Nucleus accumbens (tissue), 56 donors: Measurements from ENCODE around the gene GRID2.
"Not testable (repeated sequence)": the region's sequence is repeated elsewhere in the genome, so short reads cannot be mapped to it uniquely, and the experiment has no call there.

Source experiments
- DNase-seq, 56 donors: peaks; one replicate each; lab custom pipeline; 2025; lab: John Stamatoyannopoulos, UW

Gene GRID2

GRCh38 chr4:93359586-93359985, 1055.8 kb downstream of the GRID2 start:
- no peak for DNase-seq

- not testable (repeated sequence) for DNase-seq
These were observed 1062.5 kb downstream of the GRID2 start for GRCh38 chr4:93366169-93366755.

DNA sequence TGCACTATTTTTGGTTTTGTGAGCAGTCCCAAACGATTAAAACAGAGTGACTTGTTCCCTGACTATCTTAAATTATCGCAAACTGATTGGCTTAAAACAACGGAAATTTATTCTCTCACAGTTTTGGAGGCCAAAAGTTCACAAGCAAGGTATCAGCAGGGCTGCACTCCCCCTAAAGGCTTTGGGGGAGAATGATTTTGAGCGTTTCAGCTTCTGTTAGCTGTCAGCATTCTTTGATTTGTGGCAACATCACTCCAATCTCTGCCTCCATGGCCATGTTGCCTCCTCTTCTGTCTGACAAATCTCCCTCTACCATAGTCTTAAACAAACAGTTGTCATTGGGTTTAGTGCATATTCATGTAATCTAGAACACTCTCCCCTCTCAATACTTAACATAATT, 1065.2 kb downstream of the GRID2 start:
- no peak for DNase-seq

GRCh38 chr4:93370256-93370655, 1066.5 kb downstream of the GRID2 start:
- DNase-seq = no peak

DNA sequence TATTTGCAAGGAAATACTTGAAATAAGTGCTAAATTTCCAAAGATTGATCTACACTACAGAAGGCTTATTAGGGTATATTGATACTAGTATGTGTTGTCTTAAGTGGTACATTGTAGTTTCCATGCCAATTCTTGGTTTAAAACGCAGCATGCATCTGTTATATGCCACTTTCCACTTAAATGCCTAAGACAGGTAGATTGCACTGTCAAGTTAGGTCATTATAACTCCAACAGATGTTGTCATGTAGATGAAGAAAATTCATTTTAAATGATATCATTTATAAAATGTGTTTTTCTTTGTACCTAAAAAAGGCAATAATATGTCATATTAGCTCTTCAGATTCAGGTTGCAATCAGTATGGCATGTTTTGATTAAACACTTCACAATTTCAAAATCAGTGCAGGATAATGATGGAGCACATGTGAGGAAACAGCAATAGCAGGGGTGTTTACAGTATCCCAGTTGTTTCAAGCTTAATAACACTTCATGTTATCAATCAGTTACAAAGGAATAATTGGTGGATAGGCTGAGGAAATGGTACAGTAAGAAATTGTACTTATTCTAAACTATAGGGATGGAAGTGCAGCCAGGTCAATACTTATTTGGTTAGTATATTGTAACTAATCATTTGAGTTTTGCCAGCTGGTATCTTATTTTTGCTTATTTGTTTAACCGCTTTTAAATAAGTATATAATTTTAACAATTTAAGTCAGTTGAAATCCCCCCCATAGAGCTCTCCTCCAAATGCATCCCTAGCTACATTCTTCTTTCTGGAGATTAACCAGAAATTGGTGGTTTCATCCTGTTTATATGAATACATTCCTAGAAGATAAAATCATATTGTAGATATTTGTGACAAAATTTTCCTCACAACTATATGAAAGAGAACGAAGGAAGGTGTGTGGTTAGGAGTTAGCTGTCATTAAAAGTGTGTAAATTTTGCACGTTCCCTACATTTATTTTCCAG, 1070.4 kb downstream of the GRID2 start:
- DNase-seq = no peak

DNA sequence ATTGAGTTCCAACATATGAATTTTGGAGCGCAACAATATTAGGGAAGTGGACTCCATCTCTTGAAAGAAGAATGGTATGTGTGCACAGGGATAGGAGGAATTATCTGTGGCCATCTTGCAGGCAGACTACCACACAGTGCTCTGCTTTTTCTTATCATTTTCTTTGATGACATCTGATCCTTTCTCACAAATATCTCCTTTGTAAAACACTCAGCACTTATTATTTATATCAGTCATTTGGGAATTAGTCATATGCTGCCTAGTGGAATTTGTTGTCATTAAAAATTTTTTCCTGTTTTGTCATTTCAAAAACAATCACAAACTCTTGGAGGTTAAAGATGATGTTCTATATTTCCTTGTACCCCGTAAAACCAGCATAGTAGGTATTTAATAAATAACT, 1080.5 kb downstream of the GRID2 start:
- no peak for DNase-seq

DNA sequence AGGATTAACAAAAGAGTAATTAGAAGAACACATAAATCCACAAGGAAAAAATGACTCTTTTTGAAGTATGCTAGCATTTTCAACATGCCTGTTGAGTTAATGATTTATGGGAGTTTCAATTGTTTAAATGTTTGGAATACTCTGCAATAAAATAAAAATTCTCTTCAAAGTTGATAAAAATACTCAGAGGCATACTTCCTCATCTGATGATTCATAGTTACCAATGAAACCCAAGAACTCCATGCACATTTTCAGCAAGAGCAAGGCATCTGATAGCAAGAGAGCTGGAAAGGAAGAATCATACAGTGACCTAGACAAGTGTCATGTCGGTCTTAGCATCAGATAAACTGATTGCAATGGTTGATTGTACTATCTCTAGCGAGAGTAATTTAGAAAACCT, 1081.1 kb downstream of the GRID2 start:
- no peak for DNase-seq

DNA sequence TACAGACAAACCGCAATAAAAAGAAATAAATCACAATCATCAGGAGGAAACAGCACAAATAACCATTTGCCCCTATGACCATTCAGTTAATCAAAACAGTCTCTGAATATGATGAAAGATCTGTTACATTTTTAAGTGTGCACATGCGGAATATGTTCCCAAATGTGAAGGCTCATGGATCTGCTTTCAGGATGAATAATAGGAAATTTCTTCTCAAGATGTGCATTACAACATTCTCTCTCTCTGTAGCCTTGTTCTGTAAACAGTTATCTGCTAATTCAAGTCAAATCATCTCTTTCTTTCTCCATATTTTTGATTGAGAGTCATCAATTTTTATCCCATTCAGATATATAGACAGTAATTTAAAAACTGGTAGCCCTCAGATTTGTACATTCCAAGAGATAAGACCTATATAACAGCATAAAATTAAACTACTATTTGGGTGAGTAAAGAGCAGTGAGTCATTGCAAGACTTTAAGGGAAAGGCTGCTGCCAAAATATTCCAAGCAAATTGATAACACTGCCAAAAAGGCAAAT, 1090.8 kb downstream of the GRID2 start:
- no peak for DNase-seq

- DNase-seq = no peak
These were observed 1092.5 kb downstream of the GRID2 start for GRCh38 chr4:93396272-93396671.

- DNase-seq = no peak
These were observed 1099.8 kb downstream of the GRID2 start for GRCh38 chr4:93403571-93403970.

DNA sequence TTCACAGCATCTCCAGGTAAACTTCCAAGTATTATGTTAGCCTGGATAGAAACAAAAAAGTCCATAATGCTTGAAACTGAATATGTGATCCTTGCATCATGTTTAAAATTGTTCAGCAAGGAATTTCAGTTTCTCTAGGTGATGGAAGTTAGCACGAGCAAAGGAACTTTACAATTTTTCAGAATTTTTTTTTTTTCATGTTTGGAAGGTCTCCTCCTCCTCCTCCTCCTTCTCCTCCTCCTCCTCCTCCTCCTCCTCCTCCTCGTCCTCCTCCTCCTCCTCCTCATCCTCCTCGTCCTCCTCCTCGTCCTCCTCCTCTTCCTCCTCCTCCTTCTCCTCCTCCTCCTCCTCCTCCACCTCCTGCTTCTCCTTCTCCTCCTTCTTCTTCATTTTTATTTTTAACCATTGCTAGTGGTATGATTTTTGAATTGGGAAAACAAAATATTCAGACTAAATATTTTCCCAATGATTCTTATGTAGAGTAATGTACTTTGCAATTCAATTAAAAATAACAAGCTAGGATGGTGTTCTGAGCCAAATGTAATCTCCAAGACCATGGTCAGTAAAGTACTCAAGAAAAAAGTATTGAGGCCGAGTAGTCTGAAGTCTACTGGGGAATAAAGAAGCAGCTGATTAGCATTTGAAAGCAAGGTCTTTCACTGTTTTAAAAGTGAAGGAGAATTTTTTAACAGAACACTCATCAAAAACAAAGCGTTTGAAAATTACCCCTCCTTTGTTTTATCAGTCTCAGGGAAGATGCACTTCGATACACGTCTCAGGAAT, 1103.9 kb downstream of the GRID2 start:
- no peak for DNase-seq

DNA sequence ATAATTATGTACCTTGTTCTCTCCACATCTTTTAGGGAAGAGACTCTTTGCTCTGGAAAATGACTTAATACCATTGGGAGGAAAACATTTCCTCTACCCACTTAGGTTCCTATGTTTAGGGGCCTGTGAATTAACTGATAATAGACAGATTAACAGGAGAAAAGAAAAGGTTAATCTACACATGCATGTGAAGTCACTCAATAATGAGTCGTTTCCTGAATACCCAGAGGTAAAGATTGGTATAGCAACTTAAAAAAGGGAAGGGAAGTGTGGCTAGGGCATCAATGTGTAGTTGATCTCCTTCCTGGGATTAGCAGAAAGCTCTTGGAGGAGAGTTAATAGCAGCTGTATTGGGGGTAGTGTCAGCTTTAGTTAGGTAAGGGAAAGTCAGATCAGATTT, 1105.3 kb downstream of the GRID2 start:
- no peak for DNase-seq

DNA sequence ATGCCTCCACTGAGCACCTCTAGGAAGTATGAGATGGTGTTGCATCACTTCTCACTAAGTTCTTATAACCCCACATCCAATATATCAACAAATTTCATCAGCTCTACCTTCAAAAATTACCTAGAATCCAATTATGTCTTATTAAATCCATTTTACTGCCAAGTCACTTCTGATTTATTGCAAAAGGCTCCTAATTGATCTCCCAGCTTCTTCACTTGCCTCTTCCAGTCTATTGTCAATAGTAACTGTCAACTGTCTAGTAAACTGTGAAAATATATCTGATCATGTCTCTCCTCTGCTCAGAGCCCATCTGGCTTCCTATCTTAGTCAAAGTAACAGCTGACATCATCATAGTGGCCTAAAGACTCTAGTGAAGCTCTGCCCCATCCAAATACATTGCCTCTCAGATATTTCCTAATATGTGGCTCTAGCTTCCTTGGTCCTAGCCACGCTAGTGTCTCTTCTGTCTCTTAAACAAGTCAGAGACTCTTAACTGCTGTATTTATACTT, 1110.3 kb downstream of the GRID2 start:
- DNase-seq = no peak

- DNase-seq = no peak
These were observed 1112.8 kb downstream of the GRID2 start for GRCh38 chr4:93416344-93417128.

DNA sequence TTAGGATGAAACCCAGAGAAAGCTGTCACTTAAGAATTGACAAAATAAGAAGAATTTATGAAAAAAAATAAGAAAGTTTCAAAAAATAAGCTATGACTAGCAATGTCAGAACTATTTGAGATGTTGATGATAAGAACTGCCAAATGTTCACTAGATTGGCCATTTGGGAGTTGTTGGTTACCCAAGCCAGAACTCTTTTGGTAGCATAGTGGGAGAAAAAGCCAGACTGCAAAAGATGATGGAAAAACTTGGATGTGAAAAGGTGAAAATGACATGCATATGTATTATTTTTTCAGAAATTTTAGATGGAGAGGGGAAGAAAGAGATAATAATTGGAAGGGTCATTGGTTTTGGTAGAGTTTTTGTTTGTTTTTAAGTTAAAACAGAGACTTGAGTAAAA, 1127.6 kb downstream of the GRID2 start:
- DNase-seq = no peak

GRCh38 chr4:93433840-93434239, 1130.1 kb downstream of the GRID2 start:
- DNase-seq = no peak

- DNase-seq = no peak
These were observed 1132.3 kb downstream of the GRID2 start for GRCh38 chr4:93436000-93436626.

DNA sequence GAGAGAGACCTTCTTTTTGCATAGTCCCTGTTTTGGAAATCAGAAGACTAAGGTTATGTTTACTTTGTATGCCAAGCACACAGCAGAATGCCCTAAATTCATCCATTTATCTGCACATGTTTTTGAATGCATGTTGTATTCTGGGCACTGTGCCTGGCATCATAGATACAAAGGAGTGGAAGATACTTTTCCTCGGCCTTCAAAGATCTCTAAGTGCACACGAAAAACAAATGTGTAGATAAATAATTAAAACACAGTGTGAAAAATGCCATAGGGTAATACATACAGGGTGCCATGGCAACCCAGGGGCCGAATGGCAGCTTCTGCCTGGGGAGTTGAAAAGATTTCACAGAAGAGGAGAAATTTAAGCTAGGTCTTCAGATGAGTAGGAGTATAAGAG, 1134.2 kb downstream of the GRID2 start:
- no peak for DNase-seq

GRCh38 chr4:93444860-93445259, 1141.1 kb downstream of the GRID2 start:
- DNase-seq = no peak
